EL (cell line): ENCODE results near the gene MET.
"Not testable (repeated sequence)": the region's sequence is repeated elsewhere in the genome, so short reads cannot be mapped to it uniquely, and the experiment has no call there.

Experiments used
- DNase-seq: peaks from one replicate; pipeline ENCODE4 v3.0.0-alpha.2; 2016

MET gene

DNA sequence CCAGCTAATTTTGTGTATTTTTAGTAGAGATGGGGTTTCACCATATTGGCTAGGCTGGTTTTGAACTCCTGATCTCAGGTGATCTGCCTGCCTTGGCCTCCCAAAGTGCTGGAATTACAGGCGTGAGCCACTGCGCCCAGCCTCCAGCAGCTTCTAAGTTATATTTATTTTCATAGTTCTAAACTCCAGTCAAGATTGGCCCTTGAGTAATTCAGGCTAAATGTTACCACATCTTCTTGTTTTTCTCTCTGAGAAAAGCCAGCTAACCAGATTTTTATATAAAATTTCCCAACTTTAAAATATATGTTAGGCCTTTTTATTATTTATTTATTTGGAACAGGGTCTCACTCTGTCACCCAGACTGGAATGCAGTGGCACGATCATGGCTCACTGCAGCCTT, 141.4 kb downstream of the MET start:
- not testable (repeated sequence) for DNase-seq

DNA sequence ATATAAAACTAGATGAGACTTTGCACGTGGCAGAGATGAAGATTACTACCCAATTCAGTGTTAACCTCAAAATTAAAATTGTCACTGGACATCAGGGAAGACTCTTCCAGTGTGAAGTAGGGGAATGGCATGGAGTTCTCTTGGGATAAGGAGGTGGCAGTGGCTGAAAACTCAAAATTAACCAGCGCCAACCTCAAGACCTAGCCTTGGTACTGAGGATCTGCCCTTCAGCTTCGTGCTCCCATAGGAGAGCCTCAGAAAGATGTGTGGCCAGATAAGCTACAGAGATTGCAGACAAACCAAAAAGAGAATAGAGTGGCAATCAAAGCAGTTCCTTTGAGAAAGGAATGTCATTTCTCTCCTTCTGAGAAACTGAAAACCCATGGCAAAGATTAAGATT, 143.0 kb downstream of the MET start:
- DNase-seq = no peak

DNA sequence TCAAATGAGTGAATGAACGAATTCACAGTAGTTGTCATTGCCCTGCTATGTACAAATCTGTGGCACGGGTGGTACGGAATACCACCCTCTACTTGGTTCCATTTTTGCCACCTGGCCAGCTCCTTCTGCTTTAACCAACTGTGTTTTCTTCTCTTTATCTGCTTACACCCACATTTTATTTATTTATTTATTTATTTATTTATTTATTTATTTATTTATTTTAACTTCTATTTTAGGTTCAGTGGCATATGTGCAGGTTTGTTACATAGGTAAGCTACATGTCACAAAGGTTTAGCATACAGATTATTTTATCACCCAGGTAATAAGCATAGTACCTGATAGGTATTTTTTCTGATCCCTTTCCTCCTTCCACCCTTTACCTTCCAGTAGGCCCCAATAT, 148.2 kb downstream of the MET start:
- no peak for DNase-seq

DNA sequence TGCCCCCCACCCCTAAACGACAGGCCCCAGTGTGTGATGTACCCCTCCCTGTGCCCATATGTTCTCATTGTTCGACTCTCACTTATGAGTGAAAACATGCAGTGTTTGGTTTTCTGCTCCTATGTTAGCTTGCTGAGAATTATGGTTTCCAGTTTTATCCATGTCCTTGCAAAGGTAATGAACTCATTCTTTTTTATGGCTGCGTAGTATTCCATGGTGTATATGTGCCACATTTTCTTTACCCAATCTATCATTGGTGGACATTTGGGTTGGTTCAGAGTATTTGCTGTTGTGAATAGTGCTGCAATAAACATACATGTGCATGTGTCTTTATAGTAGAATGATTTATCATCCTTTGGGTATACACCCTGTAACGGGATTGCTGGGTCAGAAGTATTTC, 149.7 kb downstream of the MET start:
- not testable (repeated sequence) for DNase-seq

DNA sequence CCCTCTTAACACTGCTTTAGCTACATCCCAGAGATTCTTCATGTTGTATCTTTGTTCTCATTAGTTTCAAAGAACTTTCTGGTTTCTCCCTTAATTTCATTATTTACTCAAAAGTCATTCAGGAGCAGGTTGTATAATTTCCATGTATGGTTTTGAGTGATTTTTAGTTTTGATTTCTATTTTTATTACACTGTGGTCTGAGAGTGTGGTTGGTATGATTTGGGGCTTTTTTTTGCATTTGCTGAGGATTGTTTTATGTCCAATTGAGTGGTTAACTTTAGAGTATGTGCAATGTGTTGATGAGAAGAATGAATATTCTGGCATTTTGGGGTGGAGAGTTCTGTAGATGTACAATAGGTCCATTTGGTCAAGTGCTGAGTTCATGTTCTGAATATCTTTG, 152.5 kb downstream of the MET start:
- DNase-seq = no peak

DNA sequence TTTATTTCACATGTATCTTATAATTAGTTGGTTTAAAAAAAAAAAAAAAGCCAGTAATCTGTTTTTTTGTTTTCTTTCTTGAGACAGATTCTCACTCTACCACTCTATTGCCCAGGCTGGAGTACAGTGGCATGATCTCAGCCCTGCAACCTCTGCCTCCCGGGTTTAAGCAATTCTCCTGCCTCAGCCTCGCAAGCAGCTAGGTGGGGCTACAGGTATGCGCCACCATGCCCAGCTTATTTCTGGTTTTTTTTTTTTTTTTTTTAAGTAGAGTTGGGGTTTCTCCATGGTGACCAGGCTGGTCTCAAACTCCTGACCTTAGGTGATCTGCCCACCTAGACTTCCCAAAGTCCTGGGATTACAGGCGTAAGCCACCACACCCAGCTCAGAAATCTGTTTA, 156.3 kb downstream of the MET start:
- no peak for DNase-seq

DNA sequence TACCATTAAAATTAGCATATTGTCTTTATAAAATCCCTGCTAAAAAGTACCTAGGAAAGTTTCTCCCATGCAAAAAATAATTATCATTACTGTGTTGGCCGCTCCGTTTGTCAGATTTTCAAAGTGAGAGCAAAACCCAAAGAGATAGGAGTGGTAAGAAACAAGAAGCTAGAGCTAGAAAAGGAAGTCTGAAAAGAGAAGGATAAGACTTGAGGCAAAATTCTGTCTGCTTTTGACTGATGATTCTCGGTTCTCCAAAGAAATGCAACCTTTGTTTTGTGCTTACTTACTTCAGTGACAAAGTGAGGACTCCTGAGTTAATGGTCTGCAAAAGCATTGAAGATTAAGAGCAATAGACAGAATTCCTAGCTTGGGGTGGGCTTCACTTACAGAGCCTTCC, 157.0 kb downstream of the MET start:
- no peak for DNase-seq

DNA sequence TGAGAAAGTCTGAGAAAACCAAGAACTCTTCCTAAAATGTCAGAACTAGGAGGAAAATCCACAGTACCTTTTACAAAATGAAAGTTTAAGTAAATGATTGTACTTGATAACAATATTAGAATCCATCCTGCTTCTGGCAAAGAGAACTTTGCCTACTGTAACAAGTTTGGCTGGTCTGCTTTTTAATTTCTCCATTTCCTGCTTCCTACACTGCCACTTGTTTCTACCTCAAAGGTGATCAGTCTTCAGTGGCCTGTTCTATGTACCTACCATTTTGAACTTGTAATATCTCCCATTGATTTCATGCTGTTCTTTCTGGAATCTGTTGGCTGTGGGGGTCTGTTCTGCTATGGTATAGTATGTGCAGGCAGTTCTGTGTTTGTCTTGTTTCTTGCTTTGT, 157.5 kb downstream of the MET start:
- DNase-seq = no peak

DNA sequence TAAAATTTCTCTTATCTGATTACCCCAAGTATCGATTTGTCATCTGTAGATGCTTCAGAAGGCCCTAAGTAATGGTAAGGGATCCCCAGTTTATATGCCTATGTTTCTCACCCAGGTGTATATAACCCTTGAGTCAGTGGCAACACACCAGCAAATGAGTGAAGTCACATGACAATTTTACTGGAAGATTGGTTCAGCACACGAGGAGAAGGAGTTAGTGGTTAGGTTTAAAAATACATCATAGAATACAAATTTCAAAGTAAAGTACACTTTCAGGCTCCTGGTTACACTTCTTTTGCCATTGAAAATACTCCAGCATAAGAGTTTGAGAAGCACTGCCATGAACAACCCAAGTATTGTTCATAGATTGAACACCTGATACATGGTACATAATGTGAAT, 160.7 kb downstream of the MET start:
- no peak for DNase-seq

DNA sequence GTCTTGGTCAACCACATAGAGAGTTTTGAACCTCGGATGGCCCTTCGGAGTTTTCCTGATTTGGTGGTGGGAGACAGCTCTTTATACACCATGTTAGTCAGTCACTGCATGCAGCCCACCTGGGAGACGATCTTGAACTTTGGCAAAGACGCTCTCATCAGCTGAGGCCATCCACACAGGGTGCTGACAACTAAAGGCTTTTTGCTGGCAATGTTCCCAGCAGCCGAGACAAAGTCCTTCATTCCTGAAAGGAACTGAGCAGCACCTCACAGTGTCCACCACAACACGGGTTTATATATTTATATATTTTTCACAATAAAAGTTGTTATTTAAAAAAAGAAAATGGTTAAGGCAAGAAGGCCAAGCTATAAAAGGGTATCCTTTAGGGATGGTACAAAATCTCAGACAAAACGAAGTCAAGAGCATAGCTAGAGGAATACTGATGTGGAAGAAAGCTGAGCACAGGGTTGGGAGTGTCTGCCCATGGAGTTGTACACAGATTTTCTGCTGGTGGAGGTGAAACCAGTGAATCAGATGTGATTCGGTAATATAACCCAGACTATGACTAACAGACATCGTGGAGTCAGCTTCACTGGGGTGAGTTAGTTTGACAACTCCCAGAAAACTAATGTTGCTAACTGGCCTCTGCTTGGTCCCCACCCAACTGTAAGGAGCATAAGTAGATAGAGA, 163.0 kb downstream of the MET start:
- no peak for DNase-seq

DNA sequence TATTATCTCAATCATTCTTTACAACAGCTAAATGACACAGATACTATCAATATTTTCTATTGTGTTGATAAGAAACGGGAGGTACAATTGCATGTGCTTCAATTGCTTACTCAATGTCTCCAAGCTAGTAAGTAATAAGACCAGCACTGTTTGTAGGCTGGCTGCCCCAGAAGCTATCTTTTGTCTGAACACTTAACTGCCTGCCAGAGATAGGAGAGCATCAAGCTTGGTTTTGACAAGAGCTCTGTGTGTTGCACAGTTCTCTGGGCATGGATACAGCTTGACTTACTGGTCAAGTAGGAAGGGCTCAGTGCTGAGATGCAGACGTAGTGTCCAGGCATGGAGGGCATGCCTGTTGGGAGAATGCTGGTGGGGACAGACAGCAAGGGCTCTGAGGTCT, 164.1 kb downstream of the MET start:
- DNase-seq = no peak

DNA sequence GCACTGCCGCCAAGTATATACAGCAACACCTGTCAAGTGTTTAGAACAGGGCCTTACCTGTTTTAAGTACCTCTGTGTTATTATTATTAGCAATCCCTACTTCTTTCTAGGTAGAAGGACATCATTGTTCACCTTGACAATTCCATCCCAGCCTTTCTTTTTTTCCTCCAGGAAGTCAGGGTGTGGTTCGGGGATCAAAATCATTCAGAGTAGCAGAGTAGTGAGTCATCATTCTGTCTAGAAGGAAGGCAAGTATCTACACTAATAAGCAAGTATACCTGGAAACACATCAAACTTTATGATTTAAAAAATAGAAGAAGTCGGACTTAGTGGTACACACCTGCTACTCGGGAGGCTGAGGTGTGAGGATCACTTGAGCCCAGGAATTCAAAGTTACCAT, 164.9 kb downstream of the MET start:
- no peak for DNase-seq

DNA sequence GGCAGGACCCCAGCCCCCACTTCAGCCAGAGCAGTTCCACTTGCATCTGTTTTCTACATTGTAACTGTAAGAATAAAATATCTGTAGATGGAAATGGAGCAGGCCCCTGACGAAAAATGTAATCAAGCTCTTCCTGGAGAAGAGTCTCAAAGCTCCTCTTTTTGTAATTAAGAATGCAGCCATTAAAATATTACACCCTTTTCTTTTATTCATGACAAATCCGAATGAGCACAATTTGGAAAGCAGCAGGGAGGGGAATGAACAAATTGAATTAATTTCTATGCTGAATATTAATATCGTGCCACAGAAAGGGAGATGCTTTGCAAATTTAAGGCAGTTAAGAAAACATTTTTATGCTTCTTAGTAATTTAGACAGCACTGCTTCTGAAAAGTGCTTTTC, 165.6 kb downstream of the MET start:
- no peak for DNase-seq

DNA sequence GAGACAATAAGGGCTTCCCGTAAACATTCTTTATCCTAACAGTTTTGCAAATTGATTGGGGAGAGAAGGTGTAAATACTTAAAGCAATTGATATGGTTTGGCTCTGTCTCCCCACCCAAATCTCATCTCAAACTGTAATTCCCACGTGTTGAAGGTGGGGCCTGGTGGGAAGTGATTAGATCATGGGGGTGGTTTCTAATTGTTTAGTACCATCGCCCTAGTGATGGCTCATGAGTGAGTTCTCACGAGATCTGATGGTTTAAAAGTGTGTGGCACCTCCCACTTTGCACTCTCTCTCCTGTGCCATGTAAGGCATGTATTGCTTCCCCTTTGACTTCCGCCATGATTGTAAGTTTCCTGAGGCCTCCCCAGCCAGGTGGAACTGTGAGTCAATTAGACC, 168.3 kb downstream of the MET start:
- no peak for DNase-seq

DNA sequence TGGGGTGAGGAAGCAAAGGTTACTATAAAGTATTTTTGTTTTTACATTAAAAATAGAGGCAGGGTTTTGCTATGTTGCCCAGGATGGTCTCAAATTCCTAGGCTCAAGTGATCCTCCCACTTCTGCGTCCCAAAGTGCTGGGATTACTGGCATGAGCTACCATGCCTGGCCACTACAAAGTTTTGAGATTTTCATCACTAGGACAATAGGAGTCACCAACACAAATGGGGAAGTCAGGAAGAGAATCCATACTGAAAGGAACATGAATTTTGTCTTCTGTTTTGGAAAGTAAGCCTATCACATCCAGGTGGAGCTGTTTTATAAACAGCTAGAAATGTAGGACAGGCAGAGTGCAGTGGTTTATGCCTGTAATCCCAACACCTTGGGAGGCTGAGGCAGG, 170.4 kb downstream of the MET start:
- no peak for DNase-seq

DNA sequence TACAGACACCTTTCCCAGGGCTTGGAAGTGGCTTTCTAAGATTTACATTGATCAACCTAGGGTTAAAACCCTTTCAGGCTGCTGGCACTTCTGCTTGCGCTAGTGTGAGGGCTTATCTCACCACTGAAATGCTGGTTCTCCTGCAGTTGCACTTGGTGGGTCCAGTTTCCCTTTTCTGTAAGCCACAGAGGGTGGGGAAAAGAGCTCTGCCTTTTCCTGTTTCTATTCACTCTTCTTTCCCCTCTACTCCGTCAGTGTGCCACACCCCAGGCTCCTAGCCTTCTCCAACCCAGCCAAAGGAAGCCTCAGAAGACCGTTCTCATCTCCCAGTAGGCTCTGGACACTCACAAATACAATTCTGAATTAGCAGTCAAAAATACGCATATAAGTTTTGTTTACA, 171.4 kb downstream of the MET start:
- no peak for DNase-seq
